D721Med (cell line): ENCODE data around the gene FSIP1.

Experiments
- DNase-seq: peaks from one replicate; pipeline ENCODE4 v3.0.0; 2011; ENCODE audit warnings: low spot score; ENCODE audit not compliant: insufficient read length
- FAIRE-seq: peaks from 2 replicates; lab custom pipeline; 2011; peaks lifted over from hg19 to GRCh38; lab: Jason Lieb, UNC
- CTCF ChIP-seq: IDR thresholded peaks from 2 replicates; pipeline ENCODE4 v1.5.1; 2012; ENCODE audit warnings: mild to moderate bottlenecking, control low read depth; ENCODE audit not compliant: insufficient read depth; ENCODE audit errors: missing control alignments

Gene FSIP1

DNA sequence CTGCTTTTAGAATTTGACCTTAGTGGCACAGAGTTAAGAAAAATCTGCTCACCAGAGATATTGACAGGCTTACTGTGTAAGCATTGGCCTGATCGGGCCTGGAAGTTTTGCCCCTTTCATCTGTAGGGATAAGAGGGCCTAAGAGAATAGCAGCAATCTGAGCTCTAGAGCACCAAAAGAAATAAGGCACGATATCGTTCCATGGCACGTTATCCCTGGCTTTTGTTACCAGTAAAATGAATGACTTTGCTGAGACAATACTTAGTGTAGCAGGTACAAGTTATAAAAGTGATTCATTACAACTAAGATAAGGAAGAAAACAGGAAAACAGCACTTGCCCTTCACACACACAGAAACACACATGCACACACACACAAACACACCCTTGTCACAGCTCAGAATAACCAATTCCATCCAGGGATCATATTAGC, 196.8 kb downstream of the FSIP1 start:
- FAIRE-seq (no peak), DNase-seq (no peak)
- TF ChIP-seq CTCF, result no peak

- DNase-seq (no peak), FAIRE-seq (no peak)
- no peak for TF ChIP-seq CTCF
Observed at GRCh38 chr15:39585389-39585841, 197.2 kb downstream of the FSIP1 start.

GRCh38 chr15:39584662-39585388, 197.8 kb downstream of the FSIP1 start:
- FAIRE-seq, result no peak
- no peak for DNase-seq
- no peak for TF ChIP-seq CTCF

GRCh38 chr15:39584266-39584659, 198.4 kb downstream of the FSIP1 start:
- DNase-seq, result no peak
- no peak for TF ChIP-seq CTCF
- FAIRE-seq, result no peak

- TF ChIP-seq CTCF, result no peak
- no peak for DNase-seq
- FAIRE-seq, result no peak
Observed at GRCh38 chr15:39583596-39584265, 198.9 kb downstream of the FSIP1 start.

DNA sequence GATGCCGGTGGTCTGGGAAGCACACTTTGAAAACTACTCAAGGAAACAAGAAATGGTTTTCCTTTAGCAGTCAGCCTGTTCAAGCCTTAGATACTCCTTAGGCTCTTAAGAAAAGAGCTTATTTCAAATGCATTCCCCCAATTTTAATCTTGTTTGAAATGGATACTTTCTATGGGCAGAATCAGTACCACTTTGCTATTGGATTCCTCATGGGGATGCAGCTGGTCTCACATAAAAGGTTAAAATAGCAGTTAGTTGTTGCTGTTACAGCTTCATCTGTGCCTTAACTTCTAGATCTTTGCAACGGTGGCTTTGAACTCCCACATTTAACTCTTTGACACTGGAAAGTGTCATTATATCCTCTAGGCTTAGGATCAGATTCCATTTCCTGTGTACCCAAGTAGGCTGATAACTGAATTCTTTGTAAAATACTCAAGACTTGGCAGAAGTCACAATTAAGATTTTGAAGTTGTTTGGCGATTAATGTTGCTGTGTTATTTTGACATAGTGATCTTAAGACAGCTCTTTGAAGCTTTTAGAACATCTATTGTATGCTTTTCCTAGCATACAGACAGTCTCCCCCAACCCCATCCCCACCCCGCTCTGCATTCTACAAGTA, 199.6 kb downstream of the FSIP1 start:
- no peak for TF ChIP-seq CTCF
- FAIRE-seq, result no peak

More for the DNA sequence above, 199.6 kb downstream of the FSIP1 start:
- DNase-seq, result no peak
